Stimulated activated CD8-positive, alpha-beta memory T cell treated with anti-CD3 and anti-CD28 coated beads, Interleukin-15, amount 100 ng/mL, for 24 hours (primary cell): ENCODE measurements around the gene TMED10.
"Not testable (repeated sequence)": the region's sequence is repeated elsewhere in the genome, so short reads cannot be mapped to it uniquely, and the experiment has no call there.

Experiments
- DNase-seq: peaks from one replicate; pipeline ENCODE4 v3.0.0-alpha.2; 2020; ENCODE audit warnings: low read depth

The TMED10 gene

DNA sequence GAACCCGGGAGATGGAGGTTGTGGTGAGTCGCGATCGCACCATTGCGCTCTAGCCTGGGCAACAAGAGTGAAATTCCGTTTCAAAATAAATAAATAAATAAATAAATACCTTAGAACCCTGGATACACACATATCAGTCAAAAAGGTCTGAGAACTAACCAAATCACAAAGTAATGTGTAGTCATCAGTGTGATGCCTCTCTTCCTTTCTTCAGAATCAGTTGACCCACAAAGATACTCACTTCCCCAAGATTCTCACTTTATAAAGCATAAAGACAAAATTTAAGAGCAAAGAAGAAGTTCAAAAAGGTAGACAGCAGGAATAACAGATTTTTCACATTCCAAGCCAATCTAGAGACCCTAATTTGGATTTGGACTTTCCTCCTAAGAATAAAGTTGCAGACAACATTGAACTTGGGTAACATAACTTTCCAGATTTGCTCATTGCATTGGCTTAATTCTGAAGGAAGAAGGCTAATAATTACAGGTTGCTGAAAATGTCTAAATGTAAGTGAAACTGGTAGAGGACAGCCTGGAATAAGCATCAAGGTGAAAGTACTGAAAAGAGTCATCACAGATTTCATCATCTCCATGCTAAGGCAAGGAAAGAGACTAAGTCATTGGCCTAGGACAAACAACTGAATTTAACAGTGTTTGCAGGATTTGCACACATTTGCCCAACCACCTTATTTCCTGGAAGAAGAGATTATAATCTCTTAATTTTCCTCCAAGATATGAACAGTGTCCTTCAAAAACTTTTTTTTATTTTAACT is 17.4 kb downstream of the TMED10 start:
- DNase-seq, result no peak

DNA sequence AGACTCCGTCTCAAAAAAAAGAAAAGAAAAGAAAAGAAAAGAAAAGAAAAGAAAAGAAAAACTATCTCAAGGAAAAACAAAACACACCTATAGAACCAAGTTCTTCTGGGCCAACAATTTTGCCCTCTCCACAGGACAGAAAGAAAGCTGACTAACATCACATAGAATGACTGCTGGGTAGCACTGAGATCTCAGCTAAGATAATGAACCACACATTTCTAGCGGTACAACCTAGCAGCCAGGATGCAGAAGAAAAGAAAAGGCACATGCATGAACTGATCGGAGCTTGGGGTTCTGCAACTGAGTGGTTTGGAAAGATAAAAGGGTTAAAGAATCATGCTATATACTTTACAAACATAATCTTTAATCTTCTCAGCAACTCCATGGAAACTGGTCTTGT is 19.5 kb downstream of the TMED10 start:
- no peak for DNase-seq

DNA sequence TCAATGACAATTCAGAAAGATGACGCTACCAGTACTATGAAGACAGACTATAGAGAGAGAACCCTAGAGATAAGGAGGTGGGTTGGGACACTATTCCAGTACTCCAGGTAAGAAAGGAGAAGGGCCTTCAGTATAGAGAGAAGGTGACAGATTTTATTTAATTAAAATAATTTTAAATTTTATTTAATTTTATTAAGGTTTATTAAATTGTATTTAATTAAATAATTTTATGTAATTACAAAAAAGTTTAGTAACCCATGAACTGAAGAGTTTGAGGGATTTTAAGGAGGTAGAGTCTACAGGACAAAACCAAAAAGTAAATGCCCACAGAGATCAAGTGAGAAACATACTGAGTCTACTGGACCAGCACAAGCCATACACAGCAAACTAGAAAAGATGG is 20.3 kb downstream of the TMED10 start:
- DNase-seq, result no peak

DNA sequence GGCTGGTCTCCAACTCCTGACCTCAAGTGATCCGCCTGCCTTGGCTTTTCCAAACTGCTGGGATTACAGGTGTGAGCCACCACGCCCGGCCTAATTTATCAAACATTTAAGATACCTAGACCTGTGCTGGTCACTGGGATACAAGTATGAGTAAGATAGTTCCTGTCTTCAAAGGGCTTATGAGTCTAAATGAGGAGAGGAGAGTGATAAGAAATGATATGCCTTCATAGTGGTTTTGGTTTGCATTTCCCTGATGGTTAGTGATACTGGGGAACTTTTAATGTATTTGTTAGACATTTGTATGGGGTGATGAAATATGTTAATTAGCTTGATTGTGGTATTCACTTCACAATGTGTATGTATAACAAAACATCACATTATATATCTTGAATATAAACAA is 21.2 kb downstream of the TMED10 start:
- DNase-seq, result no peak

DNA sequence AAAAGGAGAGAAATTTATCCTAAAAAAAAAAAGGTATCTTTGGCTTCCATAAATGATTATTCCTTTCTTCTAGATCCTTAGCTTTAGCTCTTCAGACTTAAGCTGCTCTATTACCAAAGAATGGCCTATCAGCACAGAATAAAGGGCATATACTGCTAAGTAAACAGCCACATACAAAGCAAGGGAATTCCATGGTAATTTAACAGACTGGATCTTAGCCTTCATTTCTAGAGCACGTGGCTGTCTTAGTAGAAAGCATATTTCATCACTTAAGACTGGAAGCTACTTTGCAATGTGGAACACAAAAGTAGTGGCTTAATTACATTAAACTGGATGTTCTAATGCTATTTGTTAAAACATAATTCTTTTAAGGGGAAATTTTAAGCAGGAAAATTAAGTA is 23.1 kb downstream of the TMED10 start:
- no peak for DNase-seq

DNA sequence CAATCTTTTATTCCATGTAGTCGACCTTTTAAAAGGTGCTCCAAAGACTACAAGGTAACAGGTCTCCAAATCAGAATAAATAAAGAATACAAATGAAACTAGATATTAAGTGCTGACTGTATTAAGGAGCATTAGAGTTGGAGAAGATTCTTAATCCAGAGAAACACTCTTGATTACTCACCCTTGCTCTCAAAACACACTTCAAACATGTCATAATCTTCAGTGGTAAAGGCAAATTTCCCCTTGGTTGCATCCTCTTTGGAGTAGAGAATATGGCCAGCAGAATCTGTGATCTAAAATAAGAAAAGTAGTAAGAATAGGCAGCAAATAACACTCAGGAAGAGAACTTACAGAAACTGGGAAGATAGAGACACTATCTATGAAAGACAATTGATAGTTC is 24.6 kb downstream of the TMED10 start:
- DNase-seq, result no peak

DNA sequence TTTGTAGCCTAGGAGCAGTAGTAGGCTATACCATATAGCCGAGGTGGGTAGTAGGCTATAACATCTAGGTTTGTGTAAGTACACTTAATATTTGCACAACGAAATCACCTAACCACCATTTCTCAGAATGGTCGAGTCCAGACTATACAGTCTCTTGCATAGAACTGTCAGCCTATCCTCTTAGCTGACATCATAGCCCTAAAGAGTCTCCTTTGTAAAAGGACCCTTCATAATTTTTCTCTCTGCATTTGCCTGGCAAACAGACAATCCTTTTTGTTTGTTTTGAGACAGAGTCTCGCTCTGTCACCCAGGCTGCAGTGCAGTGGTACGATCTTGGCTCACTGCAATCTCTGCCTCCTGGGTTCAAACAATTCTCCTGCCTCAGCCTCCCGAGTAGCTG is 25.8 kb downstream of the TMED10 start:
- not testable (repeated sequence) for DNase-seq

DNA sequence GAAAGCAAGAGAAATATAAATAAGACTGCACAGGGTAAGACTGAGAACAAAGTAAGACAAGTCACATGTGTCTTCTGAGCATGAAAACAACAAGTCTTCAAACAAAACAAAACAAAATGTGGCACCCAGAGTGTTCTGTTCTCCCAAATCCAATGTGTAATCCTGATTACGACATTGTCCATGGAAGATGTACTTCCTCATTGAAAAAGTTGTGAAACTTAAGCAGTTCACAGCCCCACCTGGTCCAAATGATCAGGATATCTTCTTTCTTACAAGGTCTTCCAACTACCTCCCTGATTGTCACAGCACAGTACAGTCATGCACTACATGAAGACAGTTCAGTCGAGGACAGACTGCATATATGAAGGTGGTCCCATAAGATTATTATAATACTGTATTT is 26.3 kb downstream of the TMED10 start:
- DNase-seq, result no peak

DNA sequence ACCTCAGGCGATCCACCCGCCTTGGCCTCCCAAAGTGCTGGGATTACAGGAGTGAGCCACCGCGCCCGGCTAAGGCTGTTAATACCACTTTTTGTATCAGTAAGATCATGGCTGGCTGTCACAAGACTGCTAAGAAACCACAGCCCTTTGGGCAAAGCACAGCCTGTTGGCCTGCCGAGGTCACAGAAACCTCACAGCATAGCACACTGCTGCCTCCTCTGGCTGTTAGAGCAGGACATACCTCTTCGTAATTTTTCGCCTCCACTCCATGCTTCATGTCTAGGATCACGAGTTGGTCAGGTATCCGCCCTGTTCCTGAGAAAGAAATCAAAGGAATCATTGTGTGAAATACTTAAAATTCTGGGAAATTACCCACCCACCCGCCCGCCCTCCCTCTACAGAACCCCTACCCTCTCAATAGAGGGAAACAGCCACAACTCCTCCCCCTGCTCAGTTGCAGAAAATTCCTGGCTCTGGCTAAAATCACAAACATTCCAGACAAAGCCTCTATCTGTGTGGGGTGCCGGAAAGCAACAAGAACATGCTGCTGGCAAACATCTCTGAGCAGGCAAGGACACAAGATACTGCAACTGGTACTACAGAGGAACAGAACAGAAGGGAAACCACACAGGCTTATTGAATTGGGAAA is 28.9 kb downstream of the TMED10 start:
- DNase-seq, result no peak

DNA sequence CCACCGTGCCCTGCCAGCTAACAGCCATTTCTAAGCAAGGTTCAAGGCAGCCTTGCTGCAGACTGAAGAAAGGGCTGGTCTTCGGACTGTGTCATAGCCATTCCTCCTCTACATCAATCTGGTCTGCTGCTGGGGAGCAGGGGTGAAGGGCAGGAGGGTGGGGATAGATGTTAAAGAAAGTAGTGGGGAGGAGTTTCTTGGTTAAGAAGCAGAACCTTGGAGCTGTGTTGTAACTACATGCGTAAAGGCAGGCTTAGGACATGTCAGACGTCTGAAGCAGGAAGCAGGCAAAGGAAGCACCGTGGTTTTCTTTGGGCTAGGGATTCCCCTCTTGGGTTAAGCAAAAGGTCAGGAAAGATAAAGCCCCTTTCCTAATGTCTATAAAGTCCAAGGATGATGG is 31.5 kb downstream of the TMED10 start:
- DNase-seq, result no peak

DNA sequence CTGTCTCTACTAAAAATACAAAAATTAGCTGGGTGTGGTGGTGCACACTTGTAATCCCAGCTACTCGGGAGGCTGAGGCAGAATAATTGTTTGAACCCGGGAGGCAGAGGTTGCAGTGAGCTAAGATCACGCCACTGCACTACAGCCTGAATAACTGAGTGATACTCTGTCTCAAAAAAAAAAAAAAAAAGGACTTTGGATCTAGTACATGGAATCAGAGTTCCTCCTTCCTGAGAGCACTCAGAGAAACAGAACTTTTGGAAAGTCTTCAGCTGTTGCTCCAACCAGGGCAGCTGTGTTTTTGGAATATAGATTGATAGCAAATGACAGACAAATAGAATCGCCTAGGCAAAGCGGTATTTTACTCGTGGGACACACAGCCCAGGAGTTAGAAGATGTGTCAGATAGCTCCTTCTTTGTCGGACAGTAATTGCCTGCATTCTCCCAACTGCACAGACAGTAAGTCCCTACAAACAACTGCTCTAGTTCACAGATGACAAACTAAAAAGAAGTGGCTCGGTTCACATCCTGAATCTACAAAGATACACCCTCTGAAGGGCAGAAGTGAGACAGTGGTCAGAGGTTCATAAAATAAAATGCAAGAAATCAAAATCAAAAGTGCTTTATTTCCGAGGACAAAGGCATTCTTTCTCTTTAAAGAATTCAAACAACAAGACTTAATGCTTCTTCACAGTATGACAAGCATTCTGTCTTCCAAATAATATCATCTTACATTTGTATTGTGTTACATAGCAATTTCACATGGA is 32.5 kb downstream of the TMED10 start:
- DNase-seq, result no peak

DNA sequence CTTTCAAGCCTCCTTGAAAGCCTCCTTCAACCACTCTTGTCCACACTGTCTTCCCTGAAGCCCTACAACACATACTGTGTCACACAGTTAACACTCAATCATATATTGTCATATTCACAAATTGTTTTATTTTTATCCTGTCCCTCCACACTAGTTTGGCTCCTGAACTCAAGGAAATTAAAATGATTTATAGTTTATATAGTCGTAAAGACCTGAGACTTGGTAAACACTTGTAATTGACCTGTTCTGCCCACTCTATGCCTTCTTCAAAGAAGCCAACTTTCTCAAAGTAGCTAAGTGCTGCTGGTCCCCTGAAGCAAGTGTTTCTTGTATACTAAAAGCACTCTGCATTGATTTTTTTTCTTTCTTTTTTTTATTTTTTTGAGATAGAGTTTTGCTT is 33.9 kb downstream of the TMED10 start:
- DNase-seq, result no peak

DNA sequence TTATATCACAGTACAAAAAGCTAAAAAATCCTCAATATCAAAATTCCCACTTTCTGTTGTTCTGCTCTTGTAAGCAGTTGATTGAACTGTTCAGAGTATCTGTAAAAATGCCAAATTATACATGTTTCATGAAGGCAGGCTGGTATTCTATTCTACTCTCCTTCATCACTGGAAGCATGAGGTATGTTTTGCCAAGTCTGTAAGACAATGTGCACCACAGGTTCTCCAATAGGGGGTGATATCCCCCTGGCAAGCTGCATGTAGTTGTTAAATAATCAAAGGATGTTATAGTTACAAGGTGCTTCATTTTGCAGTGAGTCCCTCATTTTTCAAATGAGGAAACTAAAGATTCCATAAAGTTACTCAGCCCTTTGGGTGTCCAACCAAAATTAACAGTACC is 34.4 kb downstream of the TMED10 start:
- DNase-seq, result no peak

DNA sequence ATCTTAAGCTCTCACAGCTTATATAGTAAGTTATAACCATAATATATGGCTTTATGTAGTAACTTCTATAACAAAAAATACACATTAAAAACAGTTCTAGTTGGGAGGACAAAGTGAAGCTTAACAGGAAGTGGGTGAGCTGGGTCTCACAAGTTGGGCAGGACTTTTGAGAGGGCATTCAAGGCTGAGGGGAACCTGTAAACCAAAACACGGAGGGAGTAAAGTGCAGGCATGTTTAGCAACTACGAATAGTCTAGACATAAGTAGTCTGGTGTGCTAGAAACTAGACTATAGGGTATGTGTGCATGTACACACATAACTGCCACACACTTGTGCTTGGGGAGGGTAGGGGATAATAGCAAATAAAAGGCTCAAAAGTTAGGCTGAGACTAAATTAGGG is 35.4 kb downstream of the TMED10 start:
- no peak for DNase-seq

DNA sequence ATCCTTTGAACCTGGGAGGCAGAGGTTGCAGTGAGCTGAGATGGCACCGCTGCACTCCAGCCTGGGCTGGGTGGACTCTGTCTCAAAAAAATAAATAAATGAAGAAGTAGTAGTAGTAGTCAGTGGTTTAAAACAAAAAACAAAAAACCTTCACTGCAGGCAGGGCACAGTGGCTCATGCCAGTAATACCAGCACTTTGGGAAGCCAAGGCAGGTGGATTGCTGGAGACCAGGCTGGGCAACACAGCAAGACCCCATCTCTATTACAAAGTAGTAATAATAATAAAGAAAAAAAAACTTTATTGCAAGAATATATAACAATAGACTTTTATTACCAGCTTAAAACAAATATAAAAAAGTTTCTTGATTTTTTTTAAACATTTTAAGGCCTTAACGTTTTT is 35.8 kb downstream of the TMED10 start:
- DNase-seq, result no peak

DNA sequence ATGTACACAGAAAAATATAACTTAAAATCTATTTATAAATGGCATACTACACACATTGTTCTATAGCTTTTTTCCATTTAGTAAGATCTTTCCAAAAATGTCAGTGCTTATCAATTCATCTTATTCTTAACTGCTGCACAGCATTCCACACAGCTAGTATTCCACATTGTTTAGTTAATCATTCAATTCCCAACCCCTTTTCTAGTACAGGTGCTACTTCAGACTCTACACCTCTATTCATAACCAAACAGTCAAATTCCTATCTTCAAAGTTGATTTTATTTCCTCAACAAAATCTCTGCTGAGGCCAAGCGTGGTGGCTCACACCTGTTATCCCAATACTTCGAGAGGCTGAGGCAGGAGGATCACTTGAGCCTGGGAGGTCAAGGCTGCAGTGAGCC is 37.2 kb downstream of the TMED10 start:
- no peak for DNase-seq

DNA sequence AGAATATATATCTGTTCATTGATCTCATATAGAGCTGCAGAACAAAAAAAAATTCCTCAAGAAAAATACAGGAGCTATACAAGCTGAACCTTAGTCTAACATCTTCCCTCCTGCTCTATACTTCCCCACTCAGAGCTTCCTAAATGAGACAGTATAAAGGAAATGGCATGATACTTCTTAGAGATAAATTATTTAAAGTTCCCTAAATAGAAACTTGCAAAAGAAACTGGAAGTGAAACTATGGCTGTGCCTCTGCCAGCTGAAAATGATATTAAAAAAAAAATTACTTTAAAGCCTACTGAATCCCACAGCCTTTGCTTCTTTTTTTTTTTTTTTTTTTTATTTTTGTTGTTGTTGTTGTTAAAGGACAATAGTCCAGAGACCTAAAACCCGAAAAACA is 37.9 kb downstream of the TMED10 start:
- DNase-seq, result no peak

DNA sequence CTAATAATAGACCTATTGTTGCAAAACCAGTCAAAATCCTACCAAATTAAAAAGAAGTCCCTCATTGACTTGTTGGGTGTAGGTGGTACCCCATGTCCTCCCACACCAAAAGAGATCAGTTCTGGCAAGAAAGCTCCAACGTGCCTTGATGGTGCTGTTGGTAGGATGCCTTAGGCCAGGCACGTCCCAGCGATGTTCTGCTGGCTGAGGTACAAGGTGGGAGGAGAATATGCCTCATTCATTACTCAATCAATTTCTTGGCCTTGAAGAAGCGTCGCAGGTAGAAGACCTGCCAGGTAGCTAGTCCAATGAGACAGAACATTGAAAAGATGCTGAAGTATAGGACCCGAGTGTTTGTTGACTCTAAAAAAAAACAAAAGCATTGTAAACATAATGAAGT is 41.8 kb downstream of the TMED10 start:
- no peak for DNase-seq

DNA sequence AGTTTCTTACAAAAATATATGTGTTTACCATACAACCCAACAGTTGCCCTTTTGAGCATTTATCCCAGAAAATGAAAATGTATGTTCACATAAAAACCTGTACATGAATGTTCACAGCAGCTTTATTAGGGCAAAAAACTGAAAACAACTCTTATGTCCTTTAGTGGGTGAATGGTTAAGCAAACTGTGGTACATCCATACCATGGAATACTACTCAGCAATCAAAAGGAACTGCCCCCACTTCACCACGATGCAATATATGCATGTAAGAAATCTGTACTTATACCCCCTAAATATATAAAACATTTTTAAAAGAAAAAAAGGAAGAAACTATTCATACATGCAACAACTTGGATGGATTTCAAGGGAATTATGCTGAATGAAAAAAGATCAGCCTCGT is 42.8 kb downstream of the TMED10 start:
- DNase-seq, result no peak

DNA sequence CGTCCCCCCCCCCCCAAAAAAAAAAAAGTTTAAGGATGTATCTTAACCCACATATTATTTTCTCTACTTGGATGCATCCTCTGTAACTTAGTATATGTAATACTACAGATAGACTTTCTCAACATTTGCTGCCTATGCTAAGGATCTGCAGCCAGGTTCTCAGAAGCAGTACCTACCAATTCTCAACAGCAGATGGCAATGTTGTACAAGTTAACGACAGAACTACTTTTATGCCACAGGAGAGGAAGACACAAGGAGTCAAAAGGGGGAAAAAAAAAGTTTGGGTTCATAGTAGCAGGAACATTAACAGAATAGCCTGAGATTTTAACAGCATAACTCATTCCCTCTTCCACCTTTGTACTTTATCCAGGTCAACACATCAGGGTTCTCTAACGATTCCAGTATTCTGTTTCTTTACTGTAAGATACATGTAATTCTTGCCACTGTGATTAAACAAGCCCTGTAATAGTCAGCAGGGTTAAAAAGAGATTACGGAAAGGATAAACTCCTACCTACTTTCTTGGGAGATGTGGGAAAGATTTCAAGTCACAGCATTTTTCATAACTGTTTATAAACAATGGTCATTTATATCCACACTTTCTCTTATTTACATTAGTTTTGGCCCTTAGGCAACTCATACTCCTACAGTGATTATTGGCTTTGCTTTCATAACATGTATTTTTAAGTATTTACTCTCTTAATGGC is 43.9 kb downstream of the TMED10 start:
- DNase-seq, result no peak

DNA sequence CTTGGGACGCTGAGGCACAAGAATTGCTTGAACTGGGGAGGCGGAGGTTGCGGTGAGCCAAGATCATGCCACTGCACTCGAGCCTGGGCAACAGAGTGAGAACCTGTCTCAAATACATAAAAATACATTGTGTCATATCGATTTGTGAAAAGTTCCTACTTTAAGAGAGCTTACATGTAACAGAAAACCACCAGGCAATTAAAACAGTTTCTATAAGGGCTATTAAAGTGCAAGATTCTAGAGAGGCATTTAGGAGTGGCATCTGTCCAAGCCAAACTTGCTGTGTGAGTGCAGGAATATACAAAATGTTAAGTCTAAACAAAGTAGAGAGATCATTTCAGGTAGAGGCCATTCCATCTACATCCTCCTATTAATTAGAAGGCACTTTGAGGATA is 47.8 kb downstream of the TMED10 start:
- no peak for DNase-seq

DNA sequence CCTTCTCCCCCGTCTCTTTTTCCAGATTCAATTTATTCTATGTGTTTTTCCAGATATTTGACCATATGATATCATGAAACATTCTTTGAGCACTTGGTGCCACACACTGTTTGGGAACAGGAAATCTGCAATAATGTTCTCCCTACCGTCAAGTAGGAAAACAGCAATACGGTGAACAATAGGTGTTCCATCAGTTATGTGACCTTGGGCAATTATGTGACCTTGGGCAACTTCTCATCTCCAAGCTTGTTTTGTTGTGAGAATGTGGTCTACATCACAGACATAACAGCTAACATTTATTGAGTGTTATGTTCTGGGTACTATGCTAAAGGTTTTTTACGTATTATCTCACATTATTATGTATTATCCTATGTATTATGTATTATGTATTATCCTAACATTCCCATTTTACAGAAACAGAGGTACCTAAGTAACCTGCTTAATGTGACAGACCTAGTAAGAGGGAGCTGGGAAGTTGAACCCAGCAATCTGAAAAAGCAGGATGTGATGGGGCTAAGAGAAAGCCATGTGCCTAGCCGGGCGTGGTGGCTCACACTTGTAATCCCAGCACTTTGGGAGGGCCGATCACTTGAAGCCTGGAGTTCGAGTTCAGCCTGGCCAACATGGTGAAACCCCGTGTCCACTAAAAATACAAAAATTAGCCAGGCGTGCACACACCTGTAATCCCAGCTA is 48.4 kb downstream of the TMED10 start:
- no peak for DNase-seq
